ENCODE measurements around the gene MOB3B. TPM values are rescaled to one million over a fixed set of nuclear protein-coding genes. Genes with fewer than 3 reads are reported as not detected.

The MOB3B gene
- polyA plus RNA-seq, 1 experiment, result 0.04 TPM

DNA sequence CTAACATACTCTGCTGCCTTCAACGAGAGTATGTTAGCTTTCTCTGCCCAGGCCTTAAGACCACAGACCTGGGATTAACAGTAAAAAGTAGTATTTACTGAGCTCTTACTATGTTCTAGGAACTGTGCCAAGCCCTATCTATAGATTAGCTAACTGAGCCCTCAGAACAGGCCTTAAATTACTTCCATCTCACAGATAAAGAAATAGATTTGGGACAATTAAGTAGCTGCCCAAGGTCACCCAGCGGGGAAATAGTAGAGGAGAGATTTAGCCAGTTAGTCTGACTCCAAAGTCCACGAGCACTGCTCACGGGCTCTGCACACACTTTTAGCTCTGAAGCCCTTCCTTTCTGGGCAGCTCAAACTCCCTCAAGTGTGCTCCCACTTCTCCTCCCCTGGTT, 168.1 kb downstream of the MOB3B start:
- POLR2A ChIA-PET, result no interaction called here
- CTCF ChIA-PET, result interaction anchor here (1.3 to 1.5 kb wide), 2 partner anchors 12 to 186 kb away, joined by 3 read pairs; no protein-coding TSS in a partner anchor
- H3K4me3 ChIP-seq (ENCODE audit: low read depth, low read length), result no peak overlapping the region
- H3K36me3 ChIP-seq (ENCODE audit: control insufficient read depth, insufficient read depth, low read length), result no peaks in the 10 kb centered on the region
- TF ChIP-seq, protein P1, sequence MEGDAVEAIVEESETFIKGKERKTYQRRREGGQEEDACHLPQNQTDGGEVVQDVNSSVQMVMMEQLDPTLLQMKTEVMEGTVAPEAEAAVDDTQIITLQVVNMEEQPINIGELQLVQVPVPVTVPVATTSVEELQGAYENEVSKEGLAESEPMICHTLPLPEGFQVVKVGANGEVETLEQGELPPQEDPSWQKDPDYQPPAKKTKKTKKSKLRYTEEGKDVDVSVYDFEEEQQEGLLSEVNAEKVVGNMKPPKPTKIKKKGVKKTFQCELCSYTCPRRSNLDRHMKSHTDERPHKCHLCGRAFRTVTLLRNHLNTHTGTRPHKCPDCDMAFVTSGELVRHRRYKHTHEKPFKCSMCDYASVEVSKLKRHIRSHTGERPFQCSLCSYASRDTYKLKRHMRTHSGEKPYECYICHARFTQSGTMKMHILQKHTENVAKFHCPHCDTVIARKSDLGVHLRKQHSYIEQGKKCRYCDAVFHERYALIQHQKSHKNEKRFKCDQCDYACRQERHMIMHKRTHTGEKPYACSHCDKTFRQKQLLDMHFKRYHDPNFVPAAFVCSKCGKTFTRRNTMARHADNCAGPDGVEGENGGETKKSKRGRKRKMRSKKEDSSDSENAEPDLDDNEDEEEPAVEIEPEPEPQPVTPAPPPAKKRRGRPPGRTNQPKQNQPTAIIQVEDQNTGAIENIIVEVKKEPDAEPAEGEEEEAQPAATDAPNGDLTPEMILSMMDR (IDR thresholded peaks at IDR 0.05; ENCODE audit: insufficient read depth, low read depth, low read length), result no peak
- no peaks in the 10 kb centered on the region for H3K27me3 ChIP-seq (ENCODE audit: control insufficient read depth, insufficient read depth, low read length)
- no peak for DNase-seq (ENCODE audit: low read depth)

DNA sequence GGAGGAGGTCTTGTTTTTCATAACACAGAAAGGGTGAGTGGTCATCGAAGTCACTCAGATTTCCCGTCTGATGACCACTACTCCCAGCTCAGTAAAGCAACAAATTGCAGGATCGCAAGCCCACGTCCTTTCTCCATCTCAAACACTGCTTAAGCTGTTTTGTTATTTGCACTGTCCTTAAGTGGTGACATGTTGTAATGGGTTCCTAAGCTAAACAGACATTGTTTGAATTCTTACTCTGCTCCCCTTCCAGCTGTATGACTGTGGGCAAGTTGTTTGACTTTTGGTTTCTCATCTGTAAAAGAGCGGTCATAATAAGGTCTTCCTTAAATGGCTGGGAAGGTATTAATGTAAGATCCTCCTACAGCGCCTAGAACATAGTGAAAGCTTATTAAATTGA, 169.9 kb downstream of the MOB3B start:
- CTCF ChIA-PET, result interaction anchor here (1.3 kb wide), 1 partner anchor 170 kb away, joined by 3 read pairs; the partner anchor contains the start of gene MOB3B
- Histone ChIP-seq H3K27me3 (ENCODE audit: control insufficient read depth, insufficient read depth, low read length) (no peaks in the 10 kb centered on the region), H3K36me3 (ENCODE audit: control insufficient read depth, insufficient read depth, low read length) (no peaks in the 10 kb centered on the region), H3K4me3 (ENCODE audit: low read depth, low read length) (no peak overlapping the region)
- POLR2A ChIA-PET, result no interaction called here
- TF ChIP-seq, protein P1 (IDR thresholded peaks at IDR 0.05; ENCODE audit: insufficient read depth, low read depth, low read length), result no peak
- no peak for DNase-seq (ENCODE audit: low read depth)

DNA sequence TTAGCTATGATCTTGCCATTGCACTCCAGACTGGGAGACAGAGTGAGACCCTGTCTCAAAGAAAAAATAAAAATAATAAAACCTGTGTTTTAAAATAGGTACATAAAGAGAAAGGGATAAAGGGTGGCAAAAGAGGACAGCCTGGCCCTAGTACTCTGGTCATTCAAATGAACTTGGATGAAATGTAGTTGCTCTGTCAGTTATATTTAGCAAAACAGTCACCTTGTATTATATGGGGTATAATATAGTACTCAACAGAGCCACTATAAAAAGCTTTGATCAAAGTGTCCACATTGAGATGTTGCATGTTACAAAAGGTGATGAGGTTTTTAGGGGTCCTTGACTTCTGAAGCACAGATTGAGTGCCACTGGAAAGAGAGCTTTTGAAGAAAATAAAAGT, 171.6 kb downstream of the MOB3B start:
- no peaks in the 10 kb centered on the region for H3K27me3 ChIP-seq (ENCODE audit: control insufficient read depth, insufficient read depth, low read length)
- DNase-seq (ENCODE audit: low read depth), result no peak
- CTCF ChIA-PET, result interaction anchor here (0.6 to 1.3 kb wide), 4 partner anchors 9 to 172 kb away, joined by 3 to 4 read pairs (median 3); partner anchors contain the start of gene MOB3B
- H3K4me3 ChIP-seq (ENCODE audit: low read depth, low read length), result no peak overlapping the region
- POLR2A ChIA-PET, result no interaction called here
- H3K36me3 ChIP-seq (ENCODE audit: control insufficient read depth, insufficient read depth, low read length), result no peaks in the 10 kb centered on the region
- TF ChIP-seq, protein P1 (IDR thresholded peaks at IDR 0.05; ENCODE audit: insufficient read depth, low read depth, low read length), result no peak

DNA sequence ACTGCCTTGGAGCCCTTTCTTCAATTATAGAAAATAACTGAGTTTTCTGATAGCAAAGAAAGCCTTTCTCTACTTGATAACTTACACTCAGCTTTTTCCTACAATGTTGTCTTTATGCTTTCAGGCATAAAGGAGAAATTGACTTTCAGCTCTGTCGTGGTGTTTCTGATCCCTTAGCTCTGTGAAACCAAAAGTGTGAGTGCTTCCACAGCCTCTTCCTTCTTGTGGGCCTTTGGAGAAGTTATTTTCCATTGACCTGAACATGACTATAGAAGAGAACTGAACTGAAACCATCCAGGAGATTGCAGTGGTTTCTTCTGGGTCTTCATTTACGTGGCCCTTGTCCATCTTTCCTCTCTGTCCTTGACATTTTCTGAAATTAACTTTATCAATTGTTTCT, 173.2 kb downstream of the MOB3B start:
- TF ChIP-seq, protein P1 (IDR thresholded peaks at IDR 0.05; ENCODE audit: insufficient read depth, low read depth, low read length), result no peak
- DNase-seq (ENCODE audit: low read depth), result no peak
- ChIA-PET POLR2A (no interaction called here), CTCF (no interaction called here)
- Histone ChIP-seq H3K36me3 (ENCODE audit: control insufficient read depth, insufficient read depth, low read length) (no peaks in the 10 kb centered on the region), H3K27me3 (ENCODE audit: control insufficient read depth, insufficient read depth, low read length) (no peaks in the 10 kb centered on the region), H3K4me3 (ENCODE audit: low read depth, low read length) (no peak overlapping the region)

DNA sequence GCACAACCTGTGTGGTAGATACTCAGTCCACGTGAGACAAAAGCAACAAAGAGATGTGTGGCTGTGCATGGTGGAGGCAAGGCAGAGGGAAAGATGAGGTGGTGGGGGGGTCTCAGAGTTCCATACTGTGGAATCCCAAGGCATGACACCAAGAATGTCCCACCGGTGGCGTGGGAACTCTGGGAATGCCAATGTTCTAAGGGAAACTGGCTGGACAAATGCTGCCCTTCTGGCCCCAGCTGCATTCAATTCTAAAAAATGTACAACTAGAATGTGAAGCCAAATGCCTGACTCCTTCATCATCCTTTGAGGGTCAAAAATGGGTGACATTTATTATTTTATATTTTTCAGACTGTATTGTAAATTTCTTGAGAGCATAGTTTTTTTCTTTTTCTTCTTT, 174.4 kb downstream of the MOB3B start:
- ChIA-PET CTCF (interaction anchor here (0.9 kb wide), 1 partner anchor 192 kb away, joined by 3 read pairs; no protein-coding TSS in a partner anchor), POLR2A (no interaction called here)
- Histone ChIP-seq H3K27me3 (ENCODE audit: control insufficient read depth, insufficient read depth, low read length) (no peaks in the 10 kb centered on the region), H3K4me3 (ENCODE audit: low read depth, low read length) (no peak overlapping the region), H3K36me3 (ENCODE audit: control insufficient read depth, insufficient read depth, low read length) (no peaks in the 10 kb centered on the region)
- TF ChIP-seq, protein P1 (IDR thresholded peaks at IDR 0.05; ENCODE audit: insufficient read depth, low read depth, low read length), result no peak
- DNase-seq (ENCODE audit: low read depth), result no peak
